Urothelium cell line (cell line): Measurements from ENCODE around the gene LMO2.
A peak's percentile ranks its signal among the peaks of the same experiment; 100 is the strongest.
"Not testable (repeated sequence)": the region's sequence is repeated elsewhere in the genome, so short reads cannot be mapped to it uniquely, and the experiment has no call there.

Source experiments
- DNase-seq: peaks from one replicate; pipeline ENCODE4 v3.0.0; 2011; ENCODE audit warnings: low spot score, mixed read lengths
- FAIRE-seq: peaks from 2 replicates; lab custom pipeline; 2011; peaks lifted over from hg19 to GRCh38; lab: Jason Lieb, UNC

Gene LMO2

DNA sequence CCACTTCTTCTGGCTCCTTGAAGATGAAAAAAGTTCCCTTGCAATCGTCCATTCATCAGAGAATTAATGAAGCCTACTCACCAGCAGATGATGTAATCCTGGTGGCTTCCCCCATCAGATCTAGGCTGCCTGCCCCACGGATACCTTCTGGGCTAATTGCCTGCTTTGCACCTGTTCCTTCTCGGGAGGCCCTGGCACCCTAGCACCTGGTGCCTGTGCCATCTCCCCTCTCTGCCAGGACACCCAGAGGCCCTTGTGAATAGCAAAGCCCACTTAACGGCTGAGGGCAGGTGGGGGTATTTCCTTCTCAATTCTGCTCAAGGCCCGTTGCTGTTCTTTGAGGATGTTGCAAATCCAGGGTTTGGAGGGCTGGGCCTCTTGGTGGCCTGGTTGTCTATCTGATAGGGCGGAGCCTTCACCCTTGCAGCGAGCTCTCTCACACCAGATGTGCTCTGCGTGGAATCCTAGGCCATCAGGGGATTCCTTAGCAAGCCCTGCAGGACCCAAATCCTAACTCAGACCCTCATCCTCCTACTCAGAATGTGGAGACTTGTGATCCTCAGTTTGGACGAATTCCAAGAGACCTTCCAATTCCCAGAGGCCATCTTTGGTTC, at the start of gene LMO2:
TSS of gene LMO2 (minus strand) at position 363 of the 614 bp plus-strand sequence. CDS start 22,360 bp downstream, outside the sequence.
- no peak for FAIRE-seq
- no peak for DNase-seq

DNA sequence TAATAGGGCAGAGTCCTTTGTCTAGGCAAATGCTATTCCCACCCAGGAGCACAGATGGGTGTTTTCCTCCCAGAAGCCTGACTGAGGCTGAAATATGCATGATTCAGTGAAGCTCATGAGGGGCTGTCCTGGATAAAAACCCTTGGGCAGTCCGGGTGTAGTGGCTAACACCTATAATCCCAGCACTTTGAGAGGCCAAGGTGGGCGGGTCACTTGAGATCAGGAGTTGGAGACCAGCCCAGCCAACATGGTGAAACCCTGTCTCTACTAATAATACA, 48.6 kb upstream of the LMO2 start:
- DNase-seq (no peak), FAIRE-seq (no peak)

DNA sequence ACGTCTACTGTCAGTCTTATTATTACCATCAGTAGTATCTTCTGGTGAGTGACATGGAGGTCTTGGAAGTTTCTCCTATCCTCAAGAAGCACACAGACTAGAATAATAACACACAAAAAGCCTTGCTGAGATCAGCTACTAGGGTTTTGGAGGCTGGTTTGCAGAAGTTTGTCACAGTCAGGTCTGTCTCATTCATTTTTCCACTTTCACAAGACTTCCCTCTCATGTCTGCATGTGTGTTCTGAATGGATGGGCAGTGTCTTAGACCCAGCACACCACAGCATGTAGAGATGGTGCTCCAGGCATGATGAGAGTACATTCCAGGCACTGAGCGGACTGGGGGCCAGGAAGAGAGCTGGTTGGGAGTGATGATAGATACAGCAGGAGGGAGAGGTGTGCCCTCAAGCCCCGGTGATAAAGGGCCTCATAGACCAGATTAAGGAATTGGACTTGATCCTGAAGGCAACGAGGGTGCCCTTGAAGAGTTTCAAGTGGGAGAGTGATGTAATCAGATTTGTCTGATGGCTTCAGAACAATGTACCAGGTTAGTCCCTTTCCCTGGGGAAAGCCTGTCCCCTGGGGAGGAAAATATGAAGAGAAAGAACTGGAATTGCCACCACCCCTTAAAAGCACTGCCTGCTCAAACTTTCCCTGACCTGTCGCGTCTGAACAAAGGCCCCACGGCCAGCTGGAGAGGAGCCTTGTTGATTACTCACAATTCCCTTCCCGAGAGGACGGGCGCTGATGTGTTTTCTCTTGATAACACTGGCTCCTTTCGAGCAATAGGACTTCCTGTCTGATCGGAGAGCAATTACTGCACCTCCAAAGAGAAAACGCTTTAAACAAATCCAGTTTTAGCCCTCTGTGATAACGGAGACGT, 45.1 kb upstream of the LMO2 start:
- no peak for FAIRE-seq
- peak; percentile 41 for DNase-seq

DNA sequence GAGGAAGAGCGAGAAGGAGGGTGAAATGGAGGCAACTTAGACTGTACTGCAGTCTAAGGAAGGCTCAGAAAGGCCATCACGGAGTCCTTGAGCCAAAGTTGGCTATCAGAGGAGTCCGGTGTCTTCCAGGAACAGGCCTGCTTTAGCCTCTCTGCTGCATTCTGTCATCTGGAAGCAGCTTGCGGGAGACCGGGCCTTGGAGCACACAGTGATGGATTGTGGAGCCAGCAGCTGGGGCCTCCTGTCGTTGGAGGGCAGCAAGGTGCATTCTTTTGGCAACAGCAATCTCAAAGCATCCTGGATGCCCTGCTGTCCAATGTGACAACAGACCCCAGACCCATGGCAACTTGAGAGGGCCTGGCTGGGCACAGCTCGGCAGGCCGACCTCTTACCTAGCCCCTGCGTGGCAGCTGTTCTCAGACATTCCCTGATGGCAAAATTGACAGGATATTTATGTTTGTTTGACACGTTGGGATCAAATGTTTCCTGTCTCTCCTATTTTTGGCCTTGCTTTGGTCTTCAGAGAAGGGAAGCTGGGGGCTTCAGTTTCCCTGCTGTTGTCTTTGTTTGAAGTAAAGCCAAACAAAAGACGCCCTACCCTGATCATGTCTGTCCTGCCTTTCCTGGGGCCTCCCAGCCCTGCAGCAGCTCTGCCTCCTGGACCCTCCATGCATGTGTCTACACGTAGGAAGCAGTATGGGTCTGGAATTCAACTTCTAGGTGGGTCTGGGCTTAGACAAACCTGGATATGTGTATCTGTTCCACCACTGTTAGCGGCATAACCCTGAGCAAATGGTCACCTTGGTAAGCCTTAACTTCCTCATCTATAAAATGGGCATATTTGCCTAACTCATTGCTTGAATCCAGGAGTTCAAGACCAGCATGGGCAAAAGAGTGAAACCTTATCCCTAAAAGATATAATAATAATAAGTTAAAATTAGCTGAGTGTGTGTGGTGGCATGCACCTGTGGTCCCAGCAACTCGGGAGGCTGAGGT, 43.9 kb upstream of the LMO2 start:
- FAIRE-seq (no peak), DNase-seq (no peak)

DNA sequence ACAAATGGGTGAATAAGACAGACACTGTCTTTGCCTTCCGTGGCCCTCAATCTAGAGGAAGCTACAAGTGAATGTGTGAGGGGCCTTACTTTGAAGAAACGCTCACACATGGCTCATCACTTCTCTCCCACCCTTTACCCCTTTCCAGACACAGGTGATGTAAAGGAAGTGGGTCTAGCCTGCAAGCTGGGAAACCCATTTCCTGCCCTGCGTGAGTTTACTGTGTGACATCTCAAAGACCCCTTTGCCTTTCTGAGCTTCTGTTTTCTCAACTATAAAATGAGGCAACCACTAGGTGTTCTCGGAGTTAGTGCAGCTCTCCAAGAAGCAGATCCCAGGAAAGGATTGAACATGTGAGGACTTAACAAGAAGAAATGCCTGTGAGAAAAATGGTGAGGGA, 43.1 kb upstream of the LMO2 start:
- FAIRE-seq (no peak), DNase-seq (no peak)

DNA sequence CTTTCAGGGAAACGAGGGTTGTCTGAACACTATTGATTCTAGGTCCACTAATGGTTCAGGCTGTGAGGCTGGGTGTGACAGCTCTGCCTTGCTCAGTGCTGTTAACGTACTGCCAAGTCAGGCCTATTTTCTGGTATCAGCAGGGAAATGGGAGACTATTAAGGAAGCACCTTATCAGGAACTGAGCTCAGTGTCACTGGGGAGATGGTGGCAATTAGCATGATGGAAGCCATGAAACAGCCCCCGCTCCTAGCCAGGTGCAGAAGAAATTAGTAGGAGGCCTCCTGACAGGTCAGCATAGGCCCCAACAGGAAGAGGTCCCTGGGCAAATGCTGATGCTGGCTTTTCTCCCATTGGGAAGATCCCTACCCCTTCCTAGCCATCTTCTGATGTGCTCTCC, 42.6 kb upstream of the LMO2 start:
- DNase-seq (no peak), FAIRE-seq (no peak)

DNA sequence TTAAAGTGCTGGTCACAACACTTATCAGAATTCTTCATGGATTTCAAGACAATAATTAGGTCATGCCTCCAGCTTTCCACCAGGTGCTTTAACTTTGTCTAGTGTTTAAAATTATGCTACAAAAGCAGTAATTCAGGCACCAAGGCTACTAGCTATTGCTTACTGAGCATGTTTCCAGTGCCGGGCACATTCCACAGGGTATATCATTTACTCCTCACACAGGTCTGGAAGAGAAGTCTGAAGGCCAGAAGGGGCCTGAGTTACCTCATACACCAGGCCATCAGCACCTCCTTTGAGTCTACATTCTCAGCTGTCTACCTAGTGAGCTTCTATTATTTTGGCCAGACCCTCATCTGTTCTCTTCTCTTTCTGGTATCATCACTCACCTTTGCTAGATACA, 41.7 kb upstream of the LMO2 start:
- no peak for FAIRE-seq
- DNase-seq = no peak

DNA sequence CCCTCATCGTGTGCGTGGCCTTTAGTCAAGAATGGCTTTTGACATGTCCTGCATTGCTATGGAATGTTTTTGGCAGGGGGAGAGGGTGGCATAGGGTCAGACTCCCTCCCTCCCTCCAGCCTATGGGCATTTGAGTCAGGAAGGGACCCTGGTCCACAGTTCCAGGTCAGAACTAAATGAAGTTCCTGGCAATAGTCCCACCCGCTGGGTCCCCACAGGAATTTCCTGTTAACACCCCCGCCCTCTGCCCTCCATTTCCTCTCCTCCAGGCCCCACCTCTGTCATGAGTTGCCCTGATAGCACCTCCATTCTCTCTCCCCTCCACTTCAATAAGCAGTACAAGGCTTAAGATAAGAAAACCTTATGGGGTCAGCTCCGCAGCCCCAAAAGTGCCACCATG, 40.8 kb upstream of the LMO2 start:
- no peak for FAIRE-seq
- no peak for DNase-seq

DNA sequence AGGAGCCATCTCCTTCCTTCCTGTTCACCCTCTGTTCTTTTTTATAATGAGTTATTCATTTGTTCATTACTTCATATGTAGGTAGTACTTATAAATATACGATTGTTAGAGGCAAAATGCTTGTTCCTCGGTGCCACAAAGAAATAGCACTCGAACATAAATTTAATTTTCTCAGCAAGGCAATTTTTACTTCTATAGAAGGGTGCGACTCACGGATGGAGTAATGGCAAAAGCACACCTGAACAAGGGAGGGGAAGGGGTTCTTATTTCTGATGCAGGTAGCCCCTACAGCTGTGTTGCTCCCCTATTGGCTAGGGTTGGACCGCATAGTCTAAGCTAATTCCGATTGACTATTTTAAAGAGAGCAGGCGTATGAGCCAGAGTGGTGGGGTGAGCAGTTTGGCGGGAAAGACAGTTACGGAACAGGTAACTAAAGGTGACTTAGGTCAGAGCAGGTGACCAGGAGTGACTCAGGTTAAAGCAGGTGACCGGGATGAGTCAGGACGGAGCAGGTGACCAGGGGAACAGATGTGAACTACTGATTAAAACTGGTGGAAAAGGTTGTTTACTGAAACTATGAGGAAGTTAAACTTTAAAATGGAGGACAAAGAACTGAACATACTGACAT, 40.0 kb upstream of the LMO2 start:
- not testable (repeated sequence) for FAIRE-seq, DNase-seq

DNA sequence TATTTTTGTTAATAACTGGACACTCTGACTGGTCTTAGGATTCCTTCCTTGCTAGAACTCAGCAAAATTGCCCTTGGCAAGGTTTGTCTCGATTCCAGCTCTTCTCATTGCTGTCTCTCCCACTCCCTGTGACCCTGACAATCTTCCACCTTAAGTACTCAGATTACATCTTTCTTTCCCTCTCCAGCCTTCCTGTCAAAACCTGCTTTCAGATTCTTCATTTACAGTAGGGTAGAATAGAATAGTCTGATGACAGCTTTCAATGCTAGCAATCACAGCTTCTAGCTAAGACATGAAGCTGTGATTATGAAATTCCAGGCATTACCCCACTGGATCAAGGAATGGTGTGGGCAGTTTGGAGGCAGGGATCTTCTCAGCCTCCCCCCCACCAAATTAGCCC, 39.2 kb upstream of the LMO2 start:
- no peak for DNase-seq
- no peak for FAIRE-seq

DNA sequence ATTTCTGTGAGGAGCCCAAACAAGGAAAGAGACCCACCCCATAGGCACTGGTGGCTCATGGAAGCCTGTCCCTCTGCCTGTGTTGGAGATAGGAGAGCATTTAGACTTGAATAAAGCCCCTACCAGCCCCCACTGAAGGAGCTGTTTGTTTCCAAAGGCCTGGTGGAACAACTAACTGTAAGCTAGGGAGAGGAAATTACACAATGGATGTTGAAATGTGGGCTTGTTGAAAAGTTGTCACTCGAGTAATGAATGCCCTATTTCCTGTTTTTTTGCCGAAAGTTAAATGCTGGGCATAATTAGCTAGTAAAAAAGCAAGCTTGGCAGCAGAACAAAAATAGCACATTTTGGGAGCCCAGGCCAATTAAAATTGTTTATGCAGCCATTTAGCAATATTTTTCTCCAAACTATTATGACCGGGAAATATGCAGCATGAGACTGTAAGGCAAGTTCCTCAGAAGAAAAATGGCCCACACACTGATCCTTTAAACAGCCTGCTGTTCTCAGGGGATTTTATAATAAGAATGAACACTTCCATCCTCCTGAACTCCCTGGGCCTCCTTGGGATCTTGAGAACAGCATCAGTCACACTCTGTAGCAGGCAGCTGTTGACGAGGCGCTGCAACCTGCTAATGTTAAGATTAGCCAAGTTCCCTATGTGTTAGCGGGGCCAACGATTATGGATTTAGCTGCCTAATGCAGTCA, 38.6 kb upstream of the LMO2 start:
- DNase-seq (no peak), FAIRE-seq (no peak)

DNA sequence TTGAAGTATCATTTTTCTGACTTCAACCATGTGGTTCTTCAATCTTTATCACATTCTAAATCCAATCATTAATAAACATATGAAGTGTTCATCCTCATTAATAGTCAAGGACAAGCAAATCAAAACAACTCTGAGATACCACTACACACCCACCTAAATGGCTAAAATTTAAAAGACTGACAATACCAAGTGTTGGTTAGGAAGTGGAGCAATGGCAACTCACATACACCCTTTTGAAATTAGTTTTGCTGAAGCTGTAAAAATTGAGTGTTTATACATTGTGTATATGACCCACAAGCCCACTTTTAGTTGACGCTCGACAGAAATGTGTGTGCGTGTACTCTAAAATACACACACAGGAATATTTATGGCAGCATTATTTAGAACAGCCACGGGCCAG, 36.7 kb upstream of the LMO2 start:
- no peak for FAIRE-seq
- no peak for DNase-seq

DNA sequence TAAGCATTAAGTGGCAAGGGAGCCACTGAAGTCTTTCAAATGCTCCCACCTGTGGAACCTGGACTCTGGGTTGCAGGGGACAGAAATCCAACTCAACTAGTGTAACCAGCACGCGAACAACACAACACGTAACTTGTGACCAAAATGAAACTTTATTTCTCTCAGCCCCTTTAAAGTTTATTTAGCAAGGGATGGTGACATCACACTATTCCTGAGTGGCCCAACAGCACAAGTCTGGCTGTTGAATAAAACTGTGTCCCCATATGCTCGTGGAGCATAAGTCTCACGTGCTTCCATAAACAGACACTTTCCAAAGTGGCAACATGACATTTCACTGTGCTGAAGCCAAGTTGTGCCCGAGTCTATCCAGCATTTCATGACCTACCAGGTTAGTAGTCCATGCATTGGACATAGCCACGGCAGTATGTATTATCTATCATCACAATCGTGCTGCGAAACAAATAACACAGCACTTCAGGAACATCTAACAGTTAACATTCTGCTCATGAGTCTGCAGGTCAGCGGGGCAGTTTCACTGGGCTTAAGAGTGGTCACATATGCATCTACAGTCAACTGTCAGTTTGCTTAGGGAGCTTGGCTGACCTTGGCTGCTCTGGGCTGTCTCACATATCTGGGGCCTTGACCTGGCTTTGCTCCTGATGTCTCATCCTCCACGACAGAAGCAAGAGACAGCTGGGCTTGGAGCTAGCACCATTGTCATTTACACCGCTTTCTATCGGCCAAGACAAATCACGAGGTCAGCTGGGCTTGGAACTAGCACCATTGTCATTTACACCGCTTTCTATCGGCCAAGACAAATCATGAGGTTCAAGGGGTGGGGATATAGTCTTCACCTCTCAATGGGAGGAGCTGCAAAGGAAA, 35.0 kb upstream of the LMO2 start:
- DNase-seq (no peak), FAIRE-seq (peak; percentile 67)

DNA sequence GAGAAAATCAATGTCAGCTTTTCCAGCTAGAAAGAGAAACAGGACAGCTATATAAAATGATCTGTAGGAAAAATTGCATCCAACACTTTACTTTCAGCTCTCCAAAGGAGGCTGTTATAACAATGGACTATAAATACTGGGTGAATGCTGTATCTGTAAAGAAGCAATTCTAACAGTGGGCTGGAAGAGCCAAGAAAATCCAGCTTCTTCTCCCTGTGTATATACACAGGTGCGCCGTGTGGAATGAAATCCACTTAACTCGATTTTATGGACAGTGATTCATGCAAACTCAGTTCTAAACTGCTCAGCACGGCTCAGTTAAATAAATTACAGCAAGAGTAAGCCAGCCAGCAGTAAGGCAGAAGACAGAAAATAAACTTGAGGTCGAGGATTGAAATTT, 32.5 kb upstream of the LMO2 start:
- FAIRE-seq = no peak
- no peak for DNase-seq

DNA sequence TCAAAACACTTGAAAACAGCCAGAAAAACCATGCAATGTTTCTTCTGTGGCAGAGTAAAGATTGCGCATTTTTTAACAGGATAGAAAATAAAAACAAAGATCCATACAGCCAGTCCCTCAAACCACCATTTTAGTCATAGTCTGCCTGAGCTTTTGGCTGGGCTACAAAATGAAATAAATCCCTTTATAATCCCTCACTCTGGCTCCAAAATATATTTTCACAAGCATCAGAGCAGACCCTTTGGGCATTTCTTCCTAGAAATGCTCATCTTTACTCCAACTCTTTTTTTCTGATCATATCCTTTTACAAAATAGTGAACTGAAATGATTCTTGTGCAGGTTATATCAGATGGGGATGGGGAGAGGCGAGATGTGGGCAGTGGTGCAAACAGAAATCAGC, 31.8 kb upstream of the LMO2 start:
- DNase-seq (no peak), FAIRE-seq (no peak)

DNA sequence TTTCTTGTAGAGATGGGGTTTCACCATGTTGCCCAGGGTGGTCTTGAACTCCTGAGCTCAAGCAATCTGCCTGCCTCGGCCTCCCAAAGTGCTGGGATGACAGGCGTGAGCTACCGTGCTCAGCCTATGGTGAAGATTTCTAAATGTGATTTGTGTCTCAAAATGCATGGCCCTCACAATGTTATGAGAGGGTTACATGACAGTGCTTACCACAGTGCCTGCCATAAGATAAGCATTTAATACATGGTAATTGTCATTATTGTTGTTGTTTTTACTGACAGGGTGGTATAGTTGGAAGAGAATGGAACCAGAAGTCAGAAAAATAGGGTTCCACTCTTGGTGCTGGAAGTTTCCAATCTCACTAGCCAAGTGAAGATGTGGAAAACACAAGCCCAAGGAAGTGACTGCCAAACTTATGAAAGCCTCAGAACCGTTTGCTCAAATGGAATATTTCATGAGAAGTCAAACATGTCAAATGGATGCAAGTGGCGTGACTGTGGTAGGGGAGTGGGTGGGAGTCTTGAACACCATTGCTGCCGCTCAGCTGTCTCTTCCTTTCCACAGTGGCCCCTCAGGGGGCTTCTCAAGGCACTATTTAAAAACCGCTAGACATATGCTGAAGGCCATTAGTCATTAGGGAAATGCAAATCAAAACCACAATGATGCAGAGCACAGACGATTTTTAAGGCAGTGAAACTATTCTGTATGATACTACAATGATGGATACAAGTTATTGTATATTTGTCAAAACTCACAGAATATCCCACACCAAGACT, 29.1 kb upstream of the LMO2 start:
- no peak for FAIRE-seq
- no peak for DNase-seq

DNA sequence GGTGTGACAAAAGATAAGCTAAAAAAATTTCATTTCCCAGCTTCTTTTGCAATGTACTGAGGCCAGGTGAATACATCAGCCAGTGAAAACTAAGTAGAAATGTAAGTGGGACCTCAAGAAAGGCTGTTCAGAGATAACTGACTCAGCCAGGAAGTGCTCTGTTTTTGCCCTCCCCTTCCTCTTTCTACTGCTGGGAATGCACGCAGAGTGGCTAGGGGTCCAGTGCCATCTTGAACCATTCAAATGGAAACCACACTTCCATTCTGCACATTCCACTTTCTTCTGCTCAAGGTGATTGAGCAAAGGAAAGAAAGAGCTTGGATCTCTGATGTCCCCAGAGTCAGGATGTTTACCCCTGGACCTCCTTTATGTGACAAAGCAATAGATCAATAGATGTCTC, 27.8 kb upstream of the LMO2 start:
- no peak for FAIRE-seq
- no peak for DNase-seq

DNA sequence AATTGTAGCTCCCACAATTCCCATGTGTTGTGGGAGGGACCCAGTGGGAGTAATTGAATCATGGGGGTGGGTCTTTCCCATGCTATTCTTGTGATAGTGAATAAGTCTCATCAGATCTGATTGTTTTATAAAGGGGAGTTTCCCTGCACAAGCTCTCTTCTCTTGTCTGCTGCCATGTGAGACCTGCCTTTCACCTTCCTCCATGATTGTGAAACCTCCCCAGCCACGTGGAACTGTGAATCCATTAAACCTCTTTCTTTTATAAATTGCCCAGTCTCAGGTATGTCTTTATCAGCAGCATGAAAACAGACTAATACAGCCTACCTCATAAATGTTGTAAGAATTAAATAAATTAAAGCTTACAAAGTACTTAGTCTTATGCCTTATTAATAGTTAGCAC, 25.5 kb upstream of the LMO2 start:
- not testable (repeated sequence) for FAIRE-seq, DNase-seq

DNA sequence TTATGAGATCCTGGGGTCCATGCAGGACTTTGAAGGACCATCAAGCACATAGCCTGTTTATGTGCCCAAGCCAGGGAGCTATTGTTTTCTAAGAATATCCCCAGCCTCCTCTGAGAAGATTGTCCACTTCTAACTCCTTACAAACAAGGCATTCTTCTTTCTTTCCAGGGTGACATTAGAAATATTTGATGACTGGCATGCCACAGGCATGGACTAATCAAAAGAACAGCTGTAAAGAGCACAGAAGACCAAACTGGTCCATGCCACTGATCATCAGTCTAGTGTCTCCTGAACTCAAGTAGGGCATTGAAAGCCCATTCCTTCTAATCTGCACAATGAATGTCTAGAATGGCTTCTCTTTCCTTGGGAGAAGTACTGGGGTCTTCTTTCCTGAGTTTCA, 24.9 kb upstream of the LMO2 start:
- no peak for FAIRE-seq
- DNase-seq = no peak
